ENCODE measurements around the gene PRKN. TPM values are rescaled to one million over a fixed set of nuclear protein-coding genes. Genes with fewer than 3 reads are reported as not detected.

The PRKN gene
- total and polyA plus RNA-seq, 10 donors: 0.23 to 14.1 (median 7.0) TPM

GRCh38 chr6:162053084-162053483 is 674.5 kb downstream of the PRKN start:
- intact Hi-C loops (cut with DNase I; ENCODE audit: low total_unique reads): no loop called here
- 68 to 74% (median 74%) methylated on average over 7 of the region's 7 CpGs for WGBS, 5 donors
- no peak for DNase-seq
- Histone ChIP-seq H3K9me3 (peaks cover 0 to 5% (median 0%) of the 10 kb centered on the region in 8 donors), H3K36me3 (no peaks in the 10 kb centered on the region), H3K4me1 (no peaks in the 10 kb centered on the region), H3K4me3 (no peak overlapping the region), H3K27ac (no peak overlapping the region), H3K27me3 (replicated peaks in 1 of 7) (no peaks in the 10 kb centered on the region)
- TF ChIP-seq POLR2AphosphoS5 (IDR thresholded peaks at IDR 0.05) (no peak), POLR2A (IDR thresholded peaks at IDR 0.05) (no peak), CTCF (IDR thresholded peaks at IDR 0.05 in 8 of 11, conservative IDR thresholded peaks at IDR 0.05 in 3 of 11) (no peak)

- H3K27me3 ChIP-seq (replicated peaks in 1 of 7): no peaks in the 10 kb centered on the region
- H3K9me3 ChIP-seq: peaks cover 0 to 7% (median 0%) of the 10 kb centered on the region in 8 donors
- no peak for TF ChIP-seq CTCF (IDR thresholded peaks at IDR 0.05 in 8 of 11, conservative IDR thresholded peaks at IDR 0.05 in 3 of 11)
- no peak for TF ChIP-seq POLR2A (IDR thresholded peaks at IDR 0.05)
- no peak for TF ChIP-seq POLR2AphosphoS5 (IDR thresholded peaks at IDR 0.05)
- intact Hi-C loops (cut with DNase I; ENCODE audit: low total_unique reads): no loop called here
- H3K27ac ChIP-seq: no peak overlapping the region
- no peak for DNase-seq
- no peak overlapping the region for H3K4me3 ChIP-seq
- WGBS, 5 donors: 85 to 93% (median 90%) methylated on average over 8 of the region's 8 CpGs
- no peaks in the 10 kb centered on the region for H3K4me1 ChIP-seq
- no peaks in the 10 kb centered on the region for H3K36me3 ChIP-seq
These were observed 677.0 kb downstream of the PRKN start for GRCh38 chr6:162050579-162050978.

- WGBS, 5 donors: 87 to 93% (median 91%) methylated on average over 5 of the region's 5 CpGs
- H3K27me3 ChIP-seq (replicated peaks in 1 of 7): no peaks in the 10 kb centered on the region
- no peaks in the 10 kb centered on the region for H3K36me3 ChIP-seq
- H3K27ac ChIP-seq: no peak overlapping the region
- intact Hi-C loops (cut with DNase I; ENCODE audit: low total_unique reads): no loop called here
- H3K4me1 ChIP-seq: no peaks in the 10 kb centered on the region
- H3K4me3 ChIP-seq: no peak overlapping the region
- peaks cover 0 to 30% (median 6%) of the 10 kb centered on the region in 8 donors for H3K9me3 ChIP-seq
- TF ChIP-seq POLR2A (IDR thresholded peaks at IDR 0.05): no peak
- no peak for TF ChIP-seq CTCF (IDR thresholded peaks at IDR 0.05 in 8 of 11, conservative IDR thresholded peaks at IDR 0.05 in 3 of 11)
- no peak for TF ChIP-seq POLR2AphosphoS5 (IDR thresholded peaks at IDR 0.05)
- no peak for DNase-seq
These were observed 681.2 kb downstream of the PRKN start for GRCh38 chr6:162046324-162046723.

- H3K27me3 ChIP-seq (replicated peaks in 1 of 7): no peaks in the 10 kb centered on the region
- DNase-seq: no peak
- H3K4me1 ChIP-seq: no peaks in the 10 kb centered on the region
- intact Hi-C loops (cut with DNase I; ENCODE audit: low total_unique reads): no loop called here
- no peak for TF ChIP-seq POLR2A (IDR thresholded peaks at IDR 0.05)
- no peak for TF ChIP-seq CTCF (IDR thresholded peaks at IDR 0.05 in 8 of 11, conservative IDR thresholded peaks at IDR 0.05 in 3 of 11)
- TF ChIP-seq POLR2AphosphoS5 (IDR thresholded peaks at IDR 0.05): no peak
- 71 to 86% (median 84%) methylated on average over 4 of the region's 4 CpGs for WGBS, 5 donors
- no peak overlapping the region for H3K27ac ChIP-seq
- H3K36me3 ChIP-seq: no peaks in the 10 kb centered on the region
- H3K9me3 ChIP-seq: no peaks in the 10 kb centered on the region
- no peak overlapping the region for H3K4me3 ChIP-seq
These were observed 694.9 kb downstream of the PRKN start for GRCh38 chr6:162032620-162033019.
